T-helper 2 cell (primary cell): ENCODE results near the gene PPA2.
A peak's percentile ranks its signal among the peaks of the same experiment; 100 is the strongest.
"Not testable (repeated sequence)": the region's sequence is repeated elsewhere in the genome, so short reads cannot be mapped to it uniquely, and the experiment has no call there.

Experiments
- DNase-seq, 5 experiments: peaks; one replicate each; pipeline versions ENCODE4 v3.0.0 to v3.0.0-alpha.2; 2012 to 2022

The PPA2 gene

GRCh38 chr4:105458541-105458940 is 15.3 kb downstream of the PPA2 start:
- not testable (repeated sequence) for DNase-seq

- no peak for DNase-seq
Observed at GRCh38 chr4:105458001-105458400, 15.9 kb downstream of the PPA2 start.

GRCh38 chr4:105455998-105456397 is 17.9 kb downstream of the PPA2 start:
- DNase-seq = peak in 1 of 5 experiments; percentile 6

- no peak for DNase-seq
Observed at GRCh38 chr4:105455182-105455581, 18.7 kb downstream of the PPA2 start.

- DNase-seq = peak in 1 of 5 experiments; percentile 18
Observed at GRCh38 chr4:105453550-105454205, 20.2 kb downstream of the PPA2 start.

GRCh38 chr4:105451346-105451745 is 22.5 kb downstream of the PPA2 start:
- no peak for DNase-seq

GRCh38 chr4:105440890-105441289 is 33.0 kb downstream of the PPA2 start:
- no peak for DNase-seq

GRCh38 chr4:105437637-105438036 is 36.2 kb downstream of the PPA2 start:
- DNase-seq = no peak

GRCh38 chr4:105436414-105436813 is 37.4 kb downstream of the PPA2 start:
- no peak for DNase-seq

- DNase-seq = no peak
Observed at GRCh38 chr4:105434940-105435339, 38.9 kb downstream of the PPA2 start.

GRCh38 chr4:105433421-105433820 is 40.4 kb downstream of the PPA2 start:
- DNase-seq = no peak

- no peak for DNase-seq
Observed at GRCh38 chr4:105432438-105432837, 41.4 kb downstream of the PPA2 start.

GRCh38 chr4:105430811-105431210 is 43.1 kb downstream of the PPA2 start:
- no peak for DNase-seq

- no peak for DNase-seq
Observed at GRCh38 chr4:105426187-105426897, 47.5 kb downstream of the PPA2 start.

GRCh38 chr4:105422207-105422920 is 51.5 kb downstream of the PPA2 start:
- no peak for DNase-seq

GRCh38 chr4:105417624-105418023 is 56.2 kb downstream of the PPA2 start:
- no peak for DNase-seq

- no peak for DNase-seq
Observed at GRCh38 chr4:105415281-105415744, 58.5 kb downstream of the PPA2 start.

GRCh38 chr4:105414316-105414715 is 59.5 kb downstream of the PPA2 start:
- no peak for DNase-seq

GRCh38 chr4:105409135-105409534 is 64.7 kb downstream of the PPA2 start:
- not testable (repeated sequence) for DNase-seq

GRCh38 chr4:105400901-105401677 is 72.8 kb downstream of the PPA2 start:
- DNase-seq = no peak

GRCh38 chr4:105399532-105400161 is 74.2 kb downstream of the PPA2 start:
- no peak for DNase-seq

- DNase-seq = no peak
Observed at GRCh38 chr4:105392858-105393257, 81.0 kb downstream of the PPA2 start.
